Uterus (tissue), 4 donors: Measurements from ENCODE around the gene PTPRN2. TPM values are rescaled to one million over a fixed set of nuclear protein-coding genes. Genes with fewer than 3 reads are reported as not detected.
"Not testable (repeated sequence)": the region's sequence is repeated elsewhere in the genome, so short reads cannot be mapped to it uniquely, and the experiment has no call there.

ENCODE experiments used
- DNase-seq, 2 donors: peaks; one replicate each; pipeline ENCODE4 v3.0.0-alpha.2; 2019 to 2020
- H3K27ac ChIP-seq, 2 donors: fragments of 200-600 bp; sonication (generic); 1 replicate in 1 of 2; 2 replicates in 1 of 2; pipeline ENCODE4 v1.5.1; 2016 to 2018
- H3K27me3 ChIP-seq, 2 donors: fragments of 200-600 bp; sonication (generic); one replicate each; pipeline ENCODE4 v1.5.1; 2018 to 2019; ENCODE audit warnings: control low read depth in 1 of 2
- H3K36me3 ChIP-seq, 2 donors: fragments of 200-600 bp; sonication (generic); one replicate each; pipeline ENCODE4 v1.5.1; 2019; ENCODE audit warnings: control low read depth in 1 of 2
- H3K4me1 ChIP-seq, 2 donors: fragments of 200-600 bp; sonication (generic); one replicate each; pipeline ENCODE4 v1.5.1; 2018 to 2019; ENCODE audit warnings: control low read depth in 1 of 2
- H3K4me3 ChIP-seq, 2 donors: fragments of 200-600 bp; sonication (generic); 1 replicate in 1 of 2; 2 replicates in 1 of 2; pipeline ENCODE4 v1.5.1; 2018 to 2019; ENCODE audit warnings: mild to moderate bottlenecking in 1 of 2
- H3K9me3 ChIP-seq, 2 donors: fragments of 200-600 bp; sonication (generic); one replicate each; pipeline ENCODE4 v1.5.1; 2019; ENCODE audit warnings: control low read depth in 1 of 2
- CTCF ChIP-seq, 4 experiments: fragments of 200-600 bp in 2 of 4; fragments of 450-650 bp in 2 of 4; sonication (generic) in 2 of 4; IDR thresholded peaks; one replicate each; pipeline ENCODE4 v1.5.1; 2016 to 2019; ENCODE audit warnings: antibody characterized with exemption in 4 of 4, mild to moderate bottlenecking in 2 of 4, moderate library complexity in 1 of 4
- POLR2A ChIP-seq, 2 donors: fragments of 450-650 bp; IDR thresholded peaks; one replicate each; pipeline ENCODE4 v1.6.1; 2016; ENCODE audit warnings: antibody characterized with exemption in 2 of 2, mild to moderate bottlenecking in 1 of 2, moderate library complexity in 1 of 2
- intact Hi-C: fragments of 100-400 bp; cut with DNase I; formaldehyde crosslinking; loops from one replicate; pipeline ENCODE4 v1.15.1; 2023; ENCODE audit warnings: low total_unique reads
- total RNA-seq, 4 donors: library from RNA; depleted of rRNA in 3 of 4; stranded (reverse); fragments of >200 nt in 3 of 4; gene quantifications; one replicate each; pipeline versions ENCODE4 v1.1.0 to v1.2.4, GENCODE V29; 2014 to 2023
- donor health status: DM: yes; HTN: yes; CAD: no.

PTPRN2 gene
- total RNA-seq, 4 donors from 2014 or later, result 1.2 to 5.2 (median 2.3) TPM

- intact Hi-C loops, result no loop called here
- no peaks in the 10 kb centered on the region for H3K9me3 ChIP-seq
- TF ChIP-seq CTCF (IDR thresholded peaks at IDR 0.05) (no peak), POLR2A (IDR thresholded peaks at IDR 0.05) (no peak)
- no peak overlapping the region for H3K4me3 ChIP-seq
- DNase-seq, result no peak
- no peaks in the 10 kb centered on the region for H3K4me1 ChIP-seq
- H3K27ac ChIP-seq, result no peak overlapping the region
- H3K27me3 ChIP-seq, result no peaks in the 10 kb centered on the region
- H3K36me3 ChIP-seq, result no peaks in the 10 kb centered on the region
These were observed 157.2 kb downstream of the PTPRN2 start for GRCh38 chr7:158430308-158431034.

- Histone ChIP-seq H3K4me3 (no peak overlapping the region), H3K27me3 (no peaks in the 10 kb centered on the region), H3K36me3 (no peaks in the 10 kb centered on the region), H3K4me1 (no peaks in the 10 kb centered on the region), H3K27ac (no peak overlapping the region), H3K9me3 (no peaks in the 10 kb centered on the region)
- intact Hi-C loops, result no loop called here
- no peak for DNase-seq
- TF ChIP-seq POLR2A (IDR thresholded peaks at IDR 0.05) (no peak), CTCF (IDR thresholded peaks at IDR 0.05) (no peak)
These were observed 158.5 kb downstream of the PTPRN2 start for GRCh38 chr7:158428837-158429753.

DNA sequence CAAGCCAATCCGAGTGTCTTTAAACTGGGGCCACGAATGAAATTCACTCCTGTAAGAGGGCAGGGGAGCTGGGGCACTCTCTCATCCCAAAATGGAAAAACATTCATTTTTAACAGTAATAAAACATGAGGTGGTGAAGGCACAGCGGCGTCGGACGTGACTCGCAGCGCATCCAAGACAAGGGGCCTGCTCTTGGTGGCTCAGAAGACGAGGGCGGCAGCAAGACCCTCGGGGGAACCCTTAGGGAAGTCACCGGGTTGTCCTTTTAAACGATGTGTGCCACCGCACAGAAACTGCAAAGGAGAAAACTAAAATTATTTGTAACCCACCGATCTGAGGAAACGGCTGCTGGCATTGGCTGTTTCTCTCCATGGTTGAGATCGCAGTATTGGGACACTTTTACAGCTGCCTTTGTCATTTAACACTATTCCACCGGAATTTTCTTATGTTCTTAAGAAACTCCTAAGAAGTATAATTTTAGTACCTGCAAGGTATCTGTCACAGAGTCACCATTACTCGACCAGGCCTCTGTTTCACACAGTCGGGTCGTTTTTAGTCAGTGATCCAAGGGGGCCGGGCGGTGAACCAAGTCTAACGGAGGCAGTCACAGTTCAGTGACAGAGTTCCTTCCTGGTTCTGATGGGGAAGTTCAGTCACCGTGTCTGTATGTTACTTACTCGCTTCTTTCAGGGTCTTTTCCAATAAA, 159.3 kb downstream of the PTPRN2 start:
- intact Hi-C loops, result no loop called here
- Histone ChIP-seq H3K36me3 (no peaks in the 10 kb centered on the region), H3K27ac (no peak overlapping the region), H3K9me3 (no peaks in the 10 kb centered on the region), H3K27me3 (no peaks in the 10 kb centered on the region), H3K4me1 (no peaks in the 10 kb centered on the region), H3K4me3 (no peak overlapping the region)
- TF ChIP-seq CTCF (IDR thresholded peaks at IDR 0.05) (no peak), POLR2A (IDR thresholded peaks at IDR 0.05) (no peak)
- no peak for DNase-seq

GRCh38 chr7:158425676-158426075, 161.9 kb downstream of the PTPRN2 start:
- H3K4me3 ChIP-seq, H3K36me3 ChIP-seq, H3K9me3 ChIP-seq, H3K4me1 ChIP-seq, H3K27ac ChIP-seq, H3K27me3 ChIP-seq, intact Hi-C loops, DNase-seq: not testable (repeated sequence)

DNA sequence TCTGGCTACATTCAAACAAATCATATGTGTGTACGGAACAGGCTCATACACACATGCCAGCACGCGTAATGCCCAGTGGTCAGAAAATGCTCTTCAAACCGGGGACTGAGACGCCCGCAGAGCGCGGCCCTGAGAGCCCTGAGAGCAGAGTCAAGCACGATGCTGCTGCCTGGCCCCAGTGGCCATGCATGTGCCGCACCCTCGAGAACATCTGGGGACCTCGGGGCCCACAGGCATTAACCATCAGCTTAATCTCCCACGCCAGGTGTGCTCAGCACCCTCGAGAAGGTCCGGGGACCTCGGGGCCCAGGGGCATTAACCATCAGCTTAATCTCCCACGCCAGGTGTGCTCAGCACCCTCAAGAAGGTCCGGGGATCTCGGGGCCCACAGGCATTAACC, 163.1 kb downstream of the PTPRN2 start:
- H3K27ac ChIP-seq, result no peak overlapping the region
- H3K27me3 ChIP-seq, result no peaks in the 10 kb centered on the region
- H3K9me3 ChIP-seq, result no peaks in the 10 kb centered on the region
- TF ChIP-seq CTCF (IDR thresholded peaks at IDR 0.05) (no peak), POLR2A (IDR thresholded peaks at IDR 0.05) (no peak)
- no peak for DNase-seq
- H3K4me3 ChIP-seq, result no peak overlapping the region
- H3K4me1 ChIP-seq, result no peaks in the 10 kb centered on the region
- intact Hi-C loops, result no loop called here
- no peaks in the 10 kb centered on the region for H3K36me3 ChIP-seq
